DND-41 (cell line): ENCODE data around the gene TLN1.

ENCODE experiments used
- ATAC-seq: fragments of 200-7000 bp; cut with Tn5 transposase; 3 replicates; pipeline ENCODE4 v1.9.1; 2021; ENCODE audit warnings: low read depth; ENCODE audit not compliant: insufficient read depth
- DNase-seq: peaks from one replicate; pipeline ENCODE4 v3.0.0-alpha.2; 2020
- H2AFZ ChIP-seq: 2 replicates; pipeline ENCODE4 v1.6.0; 2012; ENCODE audit warnings: low read depth, low read length
- H3K27ac ChIP-seq: 2 replicates; pipeline ENCODE4 v1.5.1; 2012; ENCODE audit warnings: low read length, inconsistent platforms
- H3K27me3 ChIP-seq: fragments of 200-600 bp; sonication (generic); 2 replicates; pipeline ENCODE4 v1.6.0; 2012; ENCODE audit warnings: low read length, mild to moderate bottlenecking, inconsistent platforms; ENCODE audit not compliant: insufficient read depth, poor library complexity
- H3K36me3 ChIP-seq: 2 replicates; pipeline ENCODE4 v1.5.1; 2012; ENCODE audit warnings: low read length, inconsistent platforms; ENCODE audit not compliant: insufficient read depth
- H3K4me1 ChIP-seq: 2 replicates; pipeline ENCODE4 v1.5.1; 2012; ENCODE audit warnings: mild to moderate bottlenecking, low read length; ENCODE audit not compliant: insufficient read depth
- H3K4me2 ChIP-seq: 2 replicates; pipeline ENCODE4 v1.6.0; 2012; ENCODE audit warnings: mild to moderate bottlenecking, moderate library complexity, low read length, inconsistent platforms; ENCODE audit not compliant: insufficient read depth
- H3K4me3 ChIP-seq, 2 experiments: fragments of 200-600 bp in 1 of 2; shearing (Covaris generic) in 1 of 2; 2 replicates each; pipeline ENCODE4 v1.5.1; 2012 to 2016; ENCODE audit warnings: inconsistent platforms in 2 of 2, low read length in 2 of 2, mild to moderate bottlenecking in 2 of 2, low read depth in 1 of 2, moderate library complexity in 1 of 2
- H3K79me2 ChIP-seq: 2 replicates; pipeline ENCODE4 v1.6.0; 2012; ENCODE audit warnings: low read length, inconsistent platforms; ENCODE audit not compliant: insufficient read depth
- H3K9ac ChIP-seq: 2 replicates; pipeline ENCODE4 v1.6.0; 2012; ENCODE audit warnings: low read depth, mild to moderate bottlenecking, inconsistent platforms, low read length, moderate library complexity
- H3K9me3 ChIP-seq: 2 replicates; pipeline ENCODE4 v1.5.1; 2012; ENCODE audit warnings: low read length, moderate library complexity, mild to moderate bottlenecking, inconsistent platforms; ENCODE audit not compliant: insufficient read depth, severe bottlenecking
- H4K20me1 ChIP-seq: 2 replicates; pipeline ENCODE4 v1.6.0; 2012; ENCODE audit warnings: low read length; ENCODE audit not compliant: insufficient read depth
- CTCF ChIP-seq: IDR thresholded peaks from 2 replicates; pipeline ENCODE4 v1.5.1; 2012; ENCODE audit warnings: borderline replicate concordance, low read length, moderate library complexity, mild to moderate bottlenecking; ENCODE audit not compliant: poor library complexity, severe bottlenecking; ENCODE audit errors: extremely low read depth
- EZH2 ChIP-seq: IDR thresholded peaks from 3 replicates; pipeline ENCODE4 v1.6.1; 2012; ENCODE audit warnings: borderline replicate concordance, low read depth, mild to moderate bottlenecking, moderate library complexity, low read length, inconsistent platforms; ENCODE audit not compliant: severe bottlenecking

The TLN1 gene

GRCh38 chr9:35688558-35689541 lies 43.1 kb downstream of the TLN1 start:
- Histone ChIP-seq H3K9me3 (no peaks in the 10 kb centered on the region), H3K4me3 (no peak overlapping the region), H3K4me2 (peak overlapping the region; percentile 82), H2AFZ (no peak overlapping the region), H3K4me1 (peaks cover 30% of the 10 kb centered on the region), H3K79me2 (peaks cover 5% of the 10 kb centered on the region), H3K36me3 (peaks cover 35% of the 10 kb centered on the region), H3K9ac (no peak overlapping the region), H4K20me1 (no peaks in the 10 kb centered on the region), H3K27me3 (no peaks in the 10 kb centered on the region), H3K27ac (no peak overlapping the region)
- ATAC-seq (no peak), DNase-seq (no peak)
- no peak for TF ChIP-seq CTCF
- no peak for TF ChIP-seq EZH2

GRCh38 chr9:35687972-35688557 lies 43.9 kb downstream of the TLN1 start:
- ATAC-seq (no peak), DNase-seq (no peak)
- Histone ChIP-seq H2AFZ (no peak overlapping the region), H4K20me1 (no peaks in the 10 kb centered on the region), H3K79me2 (peaks cover 5% of the 10 kb centered on the region), H3K36me3 (peaks cover 42% of the 10 kb centered on the region), H3K9ac (no peak overlapping the region), H3K4me1 (peaks cover 30% of the 10 kb centered on the region), H3K27me3 (no peaks in the 10 kb centered on the region), H3K4me2 (no peak overlapping the region), H3K9me3 (no peaks in the 10 kb centered on the region), H3K27ac (no peak overlapping the region), H3K4me3 (no peak overlapping the region)
- TF ChIP-seq CTCF = no peak
- no peak for TF ChIP-seq EZH2

- H3K27me3 ChIP-seq = no peaks in the 10 kb centered on the region
- H4K20me1 ChIP-seq = no peaks in the 10 kb centered on the region
- no peak for DNase-seq
- TF ChIP-seq EZH2 = no peak
- TF ChIP-seq CTCF = no peak
- peaks cover 30% of the 10 kb centered on the region for H3K4me1 ChIP-seq
- H2AFZ ChIP-seq = no peak overlapping the region
- H3K9me3 ChIP-seq = no peaks in the 10 kb centered on the region
- no peak overlapping the region for H3K9ac ChIP-seq
- H3K36me3 ChIP-seq = peaks cover 48% of the 10 kb centered on the region
- no peak for ATAC-seq
- no peak overlapping the region for H3K4me3 ChIP-seq
- H3K4me2 ChIP-seq = no peak overlapping the region
- no peak overlapping the region for H3K27ac ChIP-seq
- peaks cover 5% of the 10 kb centered on the region for H3K79me2 ChIP-seq
Observed at GRCh38 chr9:35687306-35687705, 44.7 kb downstream of the TLN1 start.
